Eye (tissue), 1 donor: ENCODE data around the gene CIB4.

Source experiments
- DNase-seq: peaks from one replicate; pipeline ENCODE4 v3.0.0-alpha.2; 2015

CIB4 gene

DNA sequence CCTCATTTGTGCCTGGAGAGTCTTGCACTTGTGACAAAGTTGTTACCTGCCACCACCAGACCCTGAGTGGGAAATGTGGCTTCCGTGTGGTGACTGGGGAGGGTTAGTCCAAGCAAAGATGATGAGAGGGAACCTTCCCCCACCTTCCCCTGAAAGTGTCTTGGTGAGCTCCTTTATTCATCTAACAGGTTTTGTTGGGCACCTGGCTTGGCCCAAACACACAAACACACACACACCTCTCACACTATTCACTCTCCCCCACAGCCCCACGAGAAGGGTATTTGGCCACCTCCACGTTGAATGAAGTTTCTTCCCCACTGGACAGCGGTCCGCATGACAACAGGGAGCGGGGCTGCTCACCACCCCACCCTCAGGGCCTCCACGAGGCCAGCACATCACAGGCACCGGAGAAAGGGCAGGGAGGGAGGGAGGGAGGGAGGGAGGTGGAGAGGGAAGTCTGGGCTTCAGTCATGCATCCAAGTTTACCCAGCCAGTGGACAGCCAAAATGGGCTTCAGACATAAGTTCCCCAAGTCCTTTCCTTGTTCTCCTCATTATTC lies 1.4 kb downstream of the CIB4 start:
- DNase-seq: no peak

DNA sequence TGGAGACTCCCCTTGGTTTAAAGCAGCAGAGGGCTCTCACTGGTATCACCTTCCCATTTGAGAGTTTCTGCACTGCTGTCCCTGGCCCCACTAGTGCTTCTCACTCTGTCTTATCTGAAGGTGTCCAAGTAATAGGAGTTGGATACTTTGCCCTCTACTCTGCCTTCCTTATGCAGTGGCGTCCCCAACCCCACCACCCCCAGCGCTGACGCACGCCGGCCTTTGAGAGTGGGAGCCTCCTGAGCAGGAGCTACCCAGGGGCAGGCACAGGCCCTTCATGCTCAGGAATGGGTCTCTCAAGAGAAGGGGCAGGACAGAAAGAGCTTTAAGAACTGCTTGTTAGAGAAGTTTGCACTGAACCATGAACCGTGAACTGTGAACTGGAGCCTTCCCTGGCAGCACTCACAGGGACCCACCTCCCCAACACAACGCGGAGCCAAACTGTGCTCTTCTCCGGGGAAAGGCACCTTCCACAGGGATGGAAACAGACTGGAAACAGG lies 3.3 kb downstream of the CIB4 start:
- DNase-seq: no peak

- DNase-seq: no peak
These were observed 4.2 kb downstream of the CIB4 start for GRCh38 chr2:26636935-26637334.

- DNase-seq: no peak
These were observed 5.8 kb downstream of the CIB4 start for GRCh38 chr2:26635401-26635800.

DNA sequence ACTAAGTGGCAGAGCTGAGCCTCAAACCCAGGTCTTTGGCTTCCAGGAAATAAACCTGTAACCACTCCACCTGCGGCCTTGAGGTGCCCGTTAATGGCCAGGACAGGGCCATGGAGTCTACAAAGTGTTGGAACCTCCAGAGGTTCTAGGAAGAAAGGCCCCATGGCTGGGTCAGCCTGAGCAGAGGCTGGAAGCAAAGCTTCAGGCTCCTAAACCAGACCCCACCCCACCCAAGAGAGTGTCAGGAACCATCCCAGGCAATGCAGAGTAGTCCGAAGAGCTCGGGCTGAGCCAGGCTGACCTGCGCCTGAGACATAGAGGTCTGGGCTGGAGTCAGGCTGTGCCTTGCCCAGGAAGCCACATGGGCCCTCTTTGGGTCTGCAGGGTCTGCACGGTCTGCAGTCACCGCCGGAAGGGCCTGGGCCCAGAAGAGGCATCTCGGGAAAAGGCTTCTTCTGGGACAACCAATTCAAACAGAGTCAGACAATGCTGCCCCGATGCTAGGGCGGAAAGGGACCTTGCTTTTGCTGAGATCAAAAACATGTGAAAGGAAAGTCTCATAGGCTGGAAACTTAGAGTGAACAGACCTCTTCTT lies 6.4 kb downstream of the CIB4 start:
- DNase-seq: no peak

DNA sequence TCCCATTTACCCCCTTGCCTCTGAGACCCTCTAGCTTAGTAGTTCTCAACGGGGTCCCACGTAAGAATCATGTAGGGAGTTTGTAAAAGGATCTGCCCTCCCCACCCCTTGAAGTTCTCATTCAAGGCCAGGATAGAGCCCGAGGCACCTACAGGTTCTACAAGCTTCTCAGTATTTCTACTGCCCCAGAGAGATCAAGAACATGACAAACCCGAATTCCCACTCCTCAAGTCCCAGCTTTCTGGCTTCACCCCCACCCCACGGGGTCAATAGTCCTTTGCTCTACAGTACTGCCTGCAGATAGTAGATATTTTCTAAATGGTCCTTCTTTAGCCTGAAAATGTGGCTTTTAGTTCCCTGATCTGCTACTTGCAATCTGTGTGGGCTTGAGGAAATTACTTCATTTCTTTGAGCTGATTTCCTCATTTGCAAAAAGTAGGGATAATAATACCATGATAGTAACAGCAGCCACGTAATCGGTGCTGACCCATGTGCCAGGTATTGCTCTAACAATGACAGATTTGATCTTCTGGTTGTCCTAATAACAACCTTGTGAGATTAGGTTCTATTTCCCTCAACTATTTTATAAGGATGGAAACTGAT lies 7.1 kb downstream of the CIB4 start:
- DNase-seq: no peak

DNA sequence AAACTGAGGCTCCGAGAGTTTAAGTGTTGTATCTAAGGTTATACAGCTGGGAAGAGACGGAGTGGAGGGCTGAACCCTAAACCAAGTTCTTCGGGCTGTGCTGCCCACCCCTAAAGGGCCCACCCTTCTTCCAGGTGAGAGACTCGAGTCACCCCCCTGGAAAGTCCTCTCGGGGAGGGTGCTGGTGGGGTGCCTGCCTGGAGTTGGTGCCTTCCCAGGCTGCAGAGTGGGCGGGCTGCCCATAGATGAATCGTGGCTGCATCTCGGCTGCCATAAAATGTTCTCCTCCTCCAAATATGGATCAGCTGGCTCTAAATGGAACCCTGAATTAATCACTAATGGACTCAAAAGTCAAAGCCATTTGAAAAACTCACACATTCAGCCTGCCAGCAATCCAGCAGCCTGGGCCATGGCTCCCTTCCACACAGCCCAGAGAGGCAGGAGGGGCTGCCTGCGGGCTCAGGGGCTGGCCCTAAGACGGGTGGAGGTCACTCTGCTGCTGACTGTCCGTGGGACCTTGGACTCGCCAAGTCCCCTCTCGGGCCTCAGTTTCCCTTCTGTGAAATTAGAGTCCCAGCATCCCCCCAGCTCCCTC lies 7.7 kb downstream of the CIB4 start:
- DNase-seq: no peak

DNA sequence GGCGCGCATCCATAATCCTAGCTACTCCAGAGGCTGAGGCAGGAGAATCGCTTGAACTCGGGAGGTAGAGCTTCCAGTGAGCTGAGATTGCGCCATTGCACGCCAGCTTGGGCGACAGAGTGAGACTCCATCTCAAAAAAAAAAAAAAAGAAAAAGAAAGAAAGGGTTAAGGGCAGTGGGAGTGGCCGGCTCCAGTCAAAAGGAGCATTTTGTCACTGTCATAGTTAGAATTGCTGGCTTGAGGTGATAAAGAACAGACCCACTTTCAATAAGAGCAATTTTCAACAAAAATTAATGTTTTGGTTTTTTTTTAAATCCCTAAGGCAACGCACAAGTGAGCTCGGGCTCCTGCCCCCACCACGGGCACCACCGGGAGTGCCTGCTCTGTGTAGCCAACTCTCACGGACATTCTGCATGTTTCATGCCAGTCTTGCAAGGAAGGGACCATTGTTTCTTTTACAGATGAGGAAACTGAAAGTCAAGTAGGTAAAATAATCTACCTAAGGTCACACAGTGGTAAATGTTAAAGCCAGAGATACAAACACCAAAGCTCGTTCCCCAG lies 8.5 kb downstream of the CIB4 start:
- no peak for DNase-seq

DNA sequence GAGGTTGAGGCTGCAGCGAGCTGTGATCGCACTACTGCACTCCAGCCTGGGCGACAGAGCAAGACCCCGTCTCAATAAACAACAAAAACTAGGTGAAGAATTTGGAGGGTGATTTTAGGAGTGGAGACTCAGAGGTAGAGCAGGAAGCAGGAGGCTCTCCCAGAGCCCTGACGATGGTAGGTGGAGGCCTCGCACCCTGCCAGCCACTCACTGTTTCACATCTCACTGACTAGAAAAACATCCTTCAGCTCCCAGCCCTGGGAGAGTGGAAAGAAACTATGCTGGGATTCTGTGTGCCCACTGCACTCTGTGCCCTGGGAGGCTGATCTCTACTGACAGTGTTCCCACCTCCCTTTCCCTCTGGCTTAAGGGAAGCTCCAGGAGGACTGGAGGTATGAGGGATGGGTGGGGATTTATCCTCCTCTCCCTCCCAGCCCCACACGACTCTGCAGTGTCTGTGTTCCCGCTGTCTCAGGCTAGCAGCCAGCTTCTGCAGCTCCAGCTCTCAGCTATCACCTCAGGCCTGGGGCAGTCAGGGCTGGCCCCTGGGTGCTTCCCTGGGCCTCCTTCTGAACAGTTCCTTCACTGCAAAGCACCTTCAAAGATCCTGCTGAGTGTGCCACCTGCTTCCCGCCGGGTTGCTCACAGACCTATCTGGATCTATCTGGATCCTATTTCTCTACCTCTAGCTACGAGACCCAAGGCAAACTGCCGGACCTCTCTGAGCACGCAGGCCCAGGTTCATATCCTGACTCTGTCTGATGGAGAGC lies 9.6 kb downstream of the CIB4 start:
- no peak for DNase-seq

- DNase-seq: no peak
These were observed 10.4 kb downstream of the CIB4 start for GRCh38 chr2:26630669-26631360.

DNA sequence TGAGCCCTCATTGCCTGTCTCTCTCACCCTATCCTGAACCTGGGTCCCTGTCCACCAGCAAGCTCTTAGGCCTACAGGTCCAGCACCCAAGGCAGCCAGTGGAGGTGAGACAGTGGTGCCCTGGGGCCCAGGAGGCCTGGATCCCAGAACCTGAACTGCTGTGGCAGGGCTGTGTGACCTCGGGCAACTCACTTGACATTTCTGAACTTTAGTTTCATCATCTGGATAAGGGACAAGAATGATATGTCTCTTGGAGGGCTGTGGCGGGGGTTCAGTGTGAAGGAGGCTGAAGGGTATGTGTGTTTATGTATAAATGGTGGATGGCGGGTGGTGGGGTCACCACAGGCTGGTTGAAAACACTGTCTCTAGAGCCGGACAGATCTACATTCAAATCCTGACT lies 10.9 kb downstream of the CIB4 start:
- no peak for DNase-seq

DNA sequence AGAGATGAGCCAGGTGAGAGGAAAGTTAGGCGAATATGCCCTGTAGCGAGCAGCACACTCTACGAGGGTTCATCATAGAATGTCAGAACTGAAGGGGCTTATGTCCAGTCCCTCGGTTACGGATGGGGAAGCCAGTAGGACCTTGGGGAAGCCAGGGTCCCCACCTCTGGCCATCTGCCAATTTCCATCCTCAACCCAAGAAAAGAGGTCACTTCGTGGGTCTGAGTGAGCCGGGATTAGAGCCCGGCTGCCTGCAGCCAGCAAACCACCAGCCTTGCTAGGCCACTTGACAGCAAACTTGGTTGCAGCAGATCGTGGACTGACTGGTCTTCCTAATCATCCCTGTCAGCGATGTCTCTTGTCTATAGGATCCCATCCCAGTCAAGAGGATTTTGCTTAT lies 11.4 kb downstream of the CIB4 start:
- no peak for DNase-seq

DNA sequence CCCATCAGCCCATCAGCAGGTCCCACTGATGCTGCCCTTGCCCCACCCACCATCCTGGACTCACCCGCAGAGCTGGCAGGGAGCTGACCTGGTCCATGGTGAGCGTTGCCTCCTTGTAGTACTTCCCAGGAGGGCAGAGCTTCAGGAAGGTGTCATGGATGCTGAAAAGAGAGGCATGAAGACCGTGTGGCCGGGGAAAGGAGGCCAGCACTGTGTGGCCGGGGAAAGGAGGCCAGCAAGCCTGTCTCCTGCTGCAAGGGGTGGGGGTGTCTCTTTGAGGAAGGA lies 11.9 kb downstream of the CIB4 start:
- no peak for DNase-seq

- DNase-seq: no peak
These were observed 12.4 kb downstream of the CIB4 start for GRCh38 chr2:26628561-26629345.

- DNase-seq: no peak
These were observed 13.6 kb downstream of the CIB4 start for GRCh38 chr2:26627350-26628105.

DNA sequence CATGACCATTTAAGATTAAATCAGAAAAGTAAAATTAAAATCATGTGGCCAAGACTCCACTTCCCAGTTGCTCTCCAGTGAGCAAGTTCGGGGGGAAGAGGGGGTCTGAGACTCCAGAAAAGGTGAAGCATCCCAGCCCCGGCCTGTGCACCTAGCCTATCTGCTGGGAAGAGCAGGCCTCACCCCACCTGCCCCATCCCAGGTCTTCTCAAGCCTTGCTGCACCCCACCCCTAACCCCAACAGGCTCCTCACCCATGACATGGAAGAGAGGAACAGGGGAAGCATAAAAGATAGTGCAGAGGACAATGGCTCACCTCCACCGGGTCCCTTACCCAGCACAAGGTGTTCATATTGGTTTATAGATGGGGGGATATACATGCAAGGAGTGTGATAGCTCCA lies 14.6 kb downstream of the CIB4 start:
- no peak for DNase-seq

DNA sequence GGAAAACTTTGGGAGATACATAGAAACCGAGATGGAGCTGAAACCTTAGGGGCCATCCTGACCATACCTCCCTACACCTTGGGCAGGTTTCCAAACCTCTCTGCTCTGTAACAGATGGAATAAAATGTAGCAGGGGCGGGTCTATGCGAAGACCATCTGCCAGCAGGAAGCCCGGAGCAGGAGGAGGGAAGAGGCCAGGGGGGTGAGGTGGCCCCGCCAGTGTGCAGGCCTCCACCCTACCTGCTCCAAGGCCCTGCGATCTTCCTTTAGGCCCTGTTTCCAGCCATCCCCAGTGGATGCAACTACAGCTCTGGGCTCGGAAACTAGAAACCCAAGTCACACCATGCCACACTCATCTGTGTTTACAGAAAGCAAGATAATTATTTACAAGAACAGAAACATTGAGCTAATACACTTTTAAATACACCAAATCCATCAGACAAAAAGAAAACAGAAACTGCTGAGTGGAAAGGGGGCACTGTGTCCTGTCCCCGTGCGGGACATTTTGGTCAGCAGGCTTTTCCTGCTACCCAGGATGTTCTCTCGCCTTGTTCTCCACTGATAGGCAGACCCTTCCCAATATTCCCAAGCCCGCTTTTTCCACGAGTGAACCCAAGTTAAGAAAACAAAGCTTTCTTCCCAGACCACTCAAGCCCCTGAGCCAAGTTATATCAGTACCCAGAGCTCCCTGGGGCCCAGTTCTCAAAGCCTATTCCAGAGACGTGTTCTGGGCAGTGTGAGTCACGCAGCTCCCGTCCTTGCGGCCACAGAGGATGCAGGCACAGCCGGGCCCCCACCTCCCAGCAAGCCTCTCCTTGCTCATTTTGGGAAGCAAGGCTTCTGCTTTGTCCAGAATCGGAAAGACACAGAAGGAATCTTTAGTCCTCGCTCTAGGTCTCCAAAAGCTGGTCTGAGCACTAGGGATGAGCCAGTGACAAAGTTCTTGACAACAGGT lies 17.3 kb downstream of the CIB4 start:
- no peak for DNase-seq

- DNase-seq: no peak
These were observed 19.5 kb downstream of the CIB4 start for GRCh38 chr2:26621469-26622199.

GRCh38 chr2:26620031-26620605 lies 21.0 kb downstream of the CIB4 start:
- DNase-seq: no peak
